Measurements from ENCODE around the gene PRDM16.

GRCh38 chr1:3431266-3431665, 362.3 kb downstream of the PRDM16 start:
- TF ChIP-seq BHLHE40 (IDR thresholded peaks at IDR 0.05; ENCODE audit: low read depth, low read length) (no peak), CEBPB (IDR thresholded peaks at IDR 0.05; ENCODE audit: low read depth, low read length) (no peak), MAFK (IDR thresholded peaks at IDR 0.05; ENCODE audit: low read depth, low read length) (no peak), POLR2A (IDR thresholded peaks at IDR 0.05; ENCODE audit: low read depth, low read length) (no peak)
